ENCODE results near the gene SPI1.
A peak's percentile ranks its signal among the peaks of the same experiment; 100 is the strongest.

The SPI1 gene

DNA sequence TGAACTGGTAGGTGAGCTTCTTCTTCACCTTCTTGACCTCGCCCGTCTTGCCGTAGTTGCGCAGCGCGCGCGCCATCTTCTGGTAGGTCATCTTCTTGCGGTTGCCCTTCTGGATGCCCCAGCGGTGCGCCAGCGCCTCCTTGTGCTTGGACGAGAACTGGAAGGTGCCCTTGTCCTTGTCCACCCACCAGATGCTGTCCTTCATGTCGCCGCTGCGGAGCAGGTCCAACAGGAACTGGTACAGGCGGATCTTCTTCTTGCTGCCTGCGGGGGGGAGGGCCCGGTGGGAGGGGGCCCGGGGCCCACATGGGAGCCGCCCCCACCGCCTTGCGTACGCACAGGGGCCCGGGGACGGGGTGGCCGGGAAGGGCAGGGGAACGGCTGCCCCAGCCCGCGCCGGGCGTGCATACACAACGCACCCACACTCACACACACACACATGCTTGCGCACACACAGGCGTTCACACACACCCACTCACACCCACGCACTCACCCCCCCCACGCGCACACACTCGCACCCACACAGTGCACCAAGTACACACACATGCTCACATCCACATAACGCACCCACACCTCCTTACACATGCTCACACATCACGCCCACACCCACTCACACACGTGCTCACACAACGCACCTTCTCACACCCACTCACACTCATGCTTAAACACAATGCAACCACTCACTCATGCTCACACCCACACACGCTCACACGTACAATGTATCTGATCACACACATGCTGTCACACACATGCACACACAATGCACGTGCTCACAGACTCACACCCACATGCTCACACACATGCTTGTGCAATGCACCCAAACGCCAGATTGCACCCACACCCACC, 22.8 kb downstream of the SPI1 start:
- 35 to 42% methylated on average over 36 to 38 of the region's 47 CpGs for WGBS, 2 experiments (ENCODE audit: insufficient coverage in 2 of 2)
- Histone ChIP-seq H3K9me3 (ENCODE audit: control insufficient read depth, low read length) (no peaks in the 10 kb centered on the region), H3K27ac (ENCODE audit: low read depth, low read length, severe bottlenecking) (no peak overlapping the region), H3K4me1 (ENCODE audit: control insufficient read depth, insufficient read depth, low read length, poor library complexity, severe bottlenecking) (no peaks in the 10 kb centered on the region), H3K36me3 (ENCODE audit: control insufficient read depth, insufficient read depth, low read length) (no peaks in the 10 kb centered on the region), H3K4me3 (ENCODE audit: extremely low read depth, insufficient read depth, low read length, poor library complexity, severe bottlenecking) (peak overlapping the region; percentile 33)

DNA sequence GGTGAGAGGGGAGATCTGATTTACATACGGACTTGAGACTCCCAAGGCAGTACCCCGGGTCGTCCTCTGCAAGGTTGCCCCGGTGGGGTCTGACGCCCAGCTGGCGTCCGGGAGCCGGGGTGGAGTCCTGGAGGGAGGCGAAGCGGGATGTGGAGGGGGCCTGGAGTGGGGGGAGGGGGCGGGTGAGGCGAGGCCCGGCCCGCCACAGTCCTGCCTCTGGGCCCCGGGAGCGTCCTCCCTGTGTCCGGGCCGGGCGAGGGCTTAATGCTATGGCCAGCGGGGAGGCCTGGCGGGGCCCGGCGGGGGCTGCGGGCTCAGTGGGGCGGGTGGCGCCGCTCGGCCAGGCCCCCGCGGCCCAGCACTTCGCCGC, 23.4 kb downstream of the SPI1 start:
- Histone ChIP-seq H3K4me1 (ENCODE audit: control insufficient read depth, insufficient read depth, low read length, poor library complexity, severe bottlenecking) (no peaks in the 10 kb centered on the region), H3K36me3 (ENCODE audit: control insufficient read depth, insufficient read depth, low read length) (no peaks in the 10 kb centered on the region), H3K9me3 (ENCODE audit: control insufficient read depth, low read length) (no peaks in the 10 kb centered on the region), H3K4me3 (ENCODE audit: extremely low read depth, insufficient read depth, low read length, poor library complexity, severe bottlenecking) (peak overlapping the region; percentile 33), H3K27ac (ENCODE audit: low read depth, low read length, severe bottlenecking) (no peak overlapping the region)
- 4 to 9% methylated on average over 14 to 21 of the region's 32 CpGs for WGBS, 2 experiments (ENCODE audit: insufficient coverage in 2 of 2)

DNA sequence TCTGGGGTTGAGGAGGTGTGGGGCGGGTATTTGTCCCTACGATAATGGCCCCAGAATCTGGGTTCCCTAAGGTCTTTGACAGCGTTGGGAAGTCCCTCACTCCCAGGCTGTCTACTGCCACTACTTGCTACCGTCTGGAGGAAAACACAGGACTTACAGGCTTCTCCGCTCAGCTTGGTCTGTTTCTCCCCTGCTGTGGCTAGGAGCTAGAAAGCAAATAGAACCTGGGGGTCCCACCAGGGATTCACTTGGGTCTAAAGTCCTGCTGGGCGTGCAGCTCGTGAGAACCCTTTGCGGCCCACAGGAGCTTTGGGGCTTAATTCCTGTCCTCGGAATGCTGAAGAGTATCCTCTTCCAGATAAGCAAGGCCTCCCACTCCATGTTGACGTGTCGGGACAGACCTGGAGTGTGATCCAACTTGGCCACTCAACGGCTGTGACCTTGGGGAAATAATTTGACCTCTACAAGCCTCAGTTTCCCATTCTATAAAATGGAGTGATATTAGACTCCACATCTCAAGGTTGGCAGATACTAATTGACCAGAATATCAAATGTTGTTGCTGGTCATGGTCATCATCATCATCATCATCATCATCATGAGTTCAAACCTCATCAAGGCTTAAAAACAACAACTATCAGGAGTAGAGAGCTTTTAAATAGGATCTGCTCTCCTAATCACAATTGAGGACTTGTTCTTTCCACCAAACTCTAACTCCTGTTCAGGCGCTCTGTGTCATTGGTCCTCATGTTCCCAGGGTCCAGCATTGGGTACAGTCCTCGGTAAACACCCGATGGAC, 24.2 kb downstream of the SPI1 start:
- 88 to 95% methylated on average over 12 to 13 of the region's 15 CpGs for WGBS, 2 experiments (ENCODE audit: insufficient coverage in 2 of 2)

DNA sequence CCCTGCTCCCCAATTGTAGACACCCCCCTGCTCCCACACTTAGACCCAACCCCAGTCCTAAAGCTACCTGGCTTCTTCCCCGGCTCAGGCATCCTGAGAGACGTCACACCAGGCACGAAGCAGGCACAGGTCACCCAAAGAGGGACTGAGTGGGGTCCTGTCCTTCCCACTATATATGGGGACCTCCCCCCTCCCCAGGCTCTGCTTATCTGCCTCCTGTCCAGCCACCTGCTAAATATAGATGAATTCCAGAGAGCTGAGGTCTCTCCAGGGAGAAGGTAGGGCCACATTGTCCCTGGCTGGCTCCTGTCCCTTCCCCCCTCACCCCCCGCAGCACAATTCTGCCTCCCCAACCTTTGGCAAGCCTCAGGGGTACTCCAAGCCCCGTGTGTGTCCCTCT, 25.8 kb downstream of the SPI1 start, which contains the start of gene MYBPC3:
TSS of gene MYBPC3 (minus strand) at position 147 of the 400 bp plus-strand sequence. CDS start at position 92, 55 bp downstream.
- no peak within 1 kb of the TSS for H3K27ac ChIP-seq (ENCODE audit: low read depth, low read length, severe bottlenecking)
- H3K4me1 ChIP-seq (ENCODE audit: control insufficient read depth, insufficient read depth, low read length, poor library complexity, severe bottlenecking): no peaks in the 10 kb centered on the region
- no peaks in the 10 kb centered on the region for H3K36me3 ChIP-seq (ENCODE audit: control insufficient read depth, insufficient read depth, low read length)
- no peak within 1 kb of the TSS for H3K4me3 ChIP-seq (ENCODE audit: extremely low read depth, insufficient read depth, low read length, poor library complexity, severe bottlenecking)
- WGBS, 2 experiments (ENCODE audit: insufficient coverage in 2 of 2): 83 to 89% methylated on average over 4 to 5 of the region's 5 CpGs
- no peaks in the 10 kb centered on the region for H3K9me3 ChIP-seq (ENCODE audit: control insufficient read depth, low read length)

More for the DNA sequence above, 24.2 kb downstream of the SPI1 start:
- Histone ChIP-seq H3K27ac (ENCODE audit: low read depth, low read length, severe bottlenecking) (no peak overlapping the region), H3K4me1 (ENCODE audit: control insufficient read depth, insufficient read depth, low read length, poor library complexity, severe bottlenecking) (no peaks in the 10 kb centered on the region), H3K4me3 (ENCODE audit: extremely low read depth, insufficient read depth, low read length, poor library complexity, severe bottlenecking) (no peak overlapping the region), H3K9me3 (ENCODE audit: control insufficient read depth, low read length) (no peaks in the 10 kb centered on the region), H3K36me3 (ENCODE audit: control insufficient read depth, insufficient read depth, low read length) (no peaks in the 10 kb centered on the region)

DNA sequence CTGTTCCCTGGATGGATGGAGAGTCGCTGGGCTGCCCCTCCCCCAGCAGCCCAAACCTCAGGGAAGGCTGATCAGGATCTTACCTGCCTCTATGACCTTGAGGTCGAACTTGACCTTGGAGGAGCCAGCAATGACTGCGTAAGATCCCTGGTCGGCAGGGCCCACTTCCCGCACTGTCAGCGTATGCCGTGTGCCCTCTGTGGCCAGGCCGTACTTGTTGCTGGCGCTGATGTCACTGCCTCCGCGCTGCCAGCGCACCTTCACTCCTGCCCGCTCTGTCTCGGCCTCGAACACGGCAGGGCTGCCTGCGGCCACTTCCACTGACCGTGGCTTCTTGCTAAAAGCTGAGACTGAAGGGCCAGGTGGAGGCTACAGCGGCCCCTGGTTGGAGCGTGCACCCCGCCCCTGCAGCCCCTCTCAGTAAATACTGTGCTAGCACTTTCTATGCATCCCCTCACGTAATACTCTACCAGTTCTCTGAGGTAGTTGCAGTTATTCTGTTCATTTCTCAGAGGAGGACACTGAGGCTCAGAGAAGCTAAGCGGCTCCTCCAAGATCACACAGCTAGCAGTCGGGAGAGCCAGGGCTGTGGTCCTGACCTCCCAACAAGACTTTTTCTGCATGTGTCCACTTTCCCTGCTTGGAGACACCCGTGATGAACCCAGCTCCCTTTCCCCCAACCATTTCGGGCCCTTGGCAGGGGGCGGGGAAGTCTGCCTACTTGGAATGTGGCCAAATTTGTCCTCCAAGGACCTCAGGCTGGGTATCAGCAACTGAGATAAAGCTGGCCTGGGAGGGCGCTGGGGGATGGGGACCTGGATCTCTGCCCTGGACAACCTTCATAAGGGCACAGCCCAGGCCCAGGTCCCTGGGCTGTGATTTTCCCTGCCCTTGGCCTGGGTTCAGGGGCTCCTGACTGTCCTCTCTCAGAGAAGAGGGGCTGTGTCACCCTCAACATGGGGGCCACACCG, 26.9 kb downstream of the SPI1 start:
- Histone ChIP-seq H3K4me3 (ENCODE audit: extremely low read depth, insufficient read depth, low read length, poor library complexity, severe bottlenecking) (no peak overlapping the region), H3K9me3 (ENCODE audit: control insufficient read depth, low read length) (no peaks in the 10 kb centered on the region), H3K27ac (ENCODE audit: low read depth, low read length, severe bottlenecking) (no peak overlapping the region), H3K36me3 (ENCODE audit: control insufficient read depth, insufficient read depth, low read length) (no peaks in the 10 kb centered on the region), H3K4me1 (ENCODE audit: control insufficient read depth, insufficient read depth, low read length, poor library complexity, severe bottlenecking) (no peaks in the 10 kb centered on the region)
- WGBS, 2 experiments (ENCODE audit: insufficient coverage in 2 of 2): 88% methylated on average over 26 to 27 of the region's 29 CpGs

DNA sequence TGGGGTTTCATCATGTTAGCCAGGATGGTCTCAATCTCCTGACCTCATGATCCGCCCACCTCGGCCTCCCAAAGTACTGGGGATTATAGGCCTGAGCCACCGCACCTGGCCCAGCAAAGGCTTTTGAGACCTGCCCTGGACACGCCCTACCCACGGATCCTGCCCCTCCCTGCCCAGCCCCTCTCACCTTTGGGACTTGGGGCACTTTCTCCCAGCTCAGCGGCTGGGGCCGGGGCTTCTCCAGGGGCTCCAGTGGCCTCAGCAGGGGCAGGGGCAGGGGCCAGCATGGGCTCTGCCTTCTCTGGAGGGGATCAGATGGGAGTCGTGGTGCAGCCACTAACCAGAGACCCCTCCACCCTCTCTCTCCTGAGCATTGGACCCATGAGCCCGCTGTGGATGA, 28.0 kb downstream of the SPI1 start:
- Histone ChIP-seq H3K36me3 (ENCODE audit: control insufficient read depth, insufficient read depth, low read length) (no peaks in the 10 kb centered on the region), H3K27ac (ENCODE audit: low read depth, low read length, severe bottlenecking) (no peak overlapping the region), H3K4me1 (ENCODE audit: control insufficient read depth, insufficient read depth, low read length, poor library complexity, severe bottlenecking) (no peaks in the 10 kb centered on the region), H3K9me3 (ENCODE audit: control insufficient read depth, low read length) (no peaks in the 10 kb centered on the region), H3K4me3 (ENCODE audit: extremely low read depth, insufficient read depth, low read length, poor library complexity, severe bottlenecking) (no peak overlapping the region)
- 91 to 96% methylated on average over 5 to 9 of the region's 9 CpGs for WGBS, 2 experiments (ENCODE audit: insufficient coverage in 2 of 2)

DNA sequence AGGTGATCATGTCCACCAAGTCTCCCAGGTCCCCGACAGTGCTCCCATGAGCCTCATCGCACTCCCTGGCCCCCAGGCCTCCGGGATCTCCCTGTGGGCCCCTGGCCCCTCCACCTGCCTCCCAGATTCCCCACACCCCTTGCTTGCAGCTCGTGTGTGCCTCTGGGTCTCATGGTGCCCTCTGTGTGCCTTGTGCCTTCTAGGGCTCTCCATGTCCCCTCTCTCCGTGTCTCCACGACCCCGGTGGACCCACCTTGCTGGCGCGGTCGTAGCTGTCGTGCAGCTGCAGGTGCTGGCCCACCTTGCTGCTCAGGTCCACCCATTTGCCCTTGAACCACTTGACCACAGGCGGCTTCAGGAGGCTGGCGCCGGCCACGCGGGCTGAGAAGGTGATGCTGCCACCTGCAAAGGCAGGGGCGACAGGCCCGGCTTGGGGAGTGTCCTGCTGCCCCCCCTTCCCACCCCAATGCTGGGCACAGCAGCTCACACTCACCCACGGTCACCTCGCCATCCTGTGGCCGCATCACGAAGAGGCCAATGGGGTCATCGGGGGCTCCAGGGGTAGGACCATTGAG, 28.7 kb downstream of the SPI1 start:
- H3K36me3 ChIP-seq (ENCODE audit: control insufficient read depth, insufficient read depth, low read length): no peaks in the 10 kb centered on the region
- H3K27ac ChIP-seq (ENCODE audit: low read depth, low read length, severe bottlenecking): no peak overlapping the region
- WGBS, 2 experiments (ENCODE audit: insufficient coverage in 2 of 2): 90 to 92% methylated on average over 18 to 20 of the region's 23 CpGs
- no peak overlapping the region for H3K4me3 ChIP-seq (ENCODE audit: extremely low read depth, insufficient read depth, low read length, poor library complexity, severe bottlenecking)
- no peaks in the 10 kb centered on the region for H3K4me1 ChIP-seq (ENCODE audit: control insufficient read depth, insufficient read depth, low read length, poor library complexity, severe bottlenecking)
- no peaks in the 10 kb centered on the region for H3K9me3 ChIP-seq (ENCODE audit: control insufficient read depth, low read length)

DNA sequence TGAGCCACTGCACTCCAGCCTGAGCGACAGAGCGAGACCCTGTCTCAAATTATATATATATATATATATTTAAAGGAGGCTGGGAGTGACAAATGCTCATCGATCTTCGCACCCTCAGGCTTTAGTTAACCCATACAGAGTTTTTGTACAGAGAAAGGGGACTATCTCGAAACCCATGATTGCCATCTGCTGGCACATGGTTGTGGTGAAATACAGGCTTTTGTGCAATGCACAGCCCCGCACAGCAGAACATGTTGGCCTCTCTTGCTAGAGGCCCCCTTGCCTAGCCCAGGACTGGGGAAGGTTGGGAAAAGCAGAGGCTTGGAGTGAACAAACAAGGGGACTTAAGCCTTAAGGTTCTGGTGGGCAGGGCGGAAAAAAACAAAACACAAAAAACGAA, 29.5 kb downstream of the SPI1 start:
- no peaks in the 10 kb centered on the region for H3K4me1 ChIP-seq (ENCODE audit: control insufficient read depth, insufficient read depth, low read length, poor library complexity, severe bottlenecking)
- H3K9me3 ChIP-seq (ENCODE audit: control insufficient read depth, low read length): no peaks in the 10 kb centered on the region
- H3K27ac ChIP-seq (ENCODE audit: low read depth, low read length, severe bottlenecking): no peak overlapping the region
- no peak overlapping the region for H3K4me3 ChIP-seq (ENCODE audit: extremely low read depth, insufficient read depth, low read length, poor library complexity, severe bottlenecking)
- no peaks in the 10 kb centered on the region for H3K36me3 ChIP-seq (ENCODE audit: control insufficient read depth, insufficient read depth, low read length)
- 86 to 95% methylated on average over 3 to 4 of the region's 8 CpGs for WGBS, 2 experiments (ENCODE audit: insufficient coverage in 2 of 2)

DNA sequence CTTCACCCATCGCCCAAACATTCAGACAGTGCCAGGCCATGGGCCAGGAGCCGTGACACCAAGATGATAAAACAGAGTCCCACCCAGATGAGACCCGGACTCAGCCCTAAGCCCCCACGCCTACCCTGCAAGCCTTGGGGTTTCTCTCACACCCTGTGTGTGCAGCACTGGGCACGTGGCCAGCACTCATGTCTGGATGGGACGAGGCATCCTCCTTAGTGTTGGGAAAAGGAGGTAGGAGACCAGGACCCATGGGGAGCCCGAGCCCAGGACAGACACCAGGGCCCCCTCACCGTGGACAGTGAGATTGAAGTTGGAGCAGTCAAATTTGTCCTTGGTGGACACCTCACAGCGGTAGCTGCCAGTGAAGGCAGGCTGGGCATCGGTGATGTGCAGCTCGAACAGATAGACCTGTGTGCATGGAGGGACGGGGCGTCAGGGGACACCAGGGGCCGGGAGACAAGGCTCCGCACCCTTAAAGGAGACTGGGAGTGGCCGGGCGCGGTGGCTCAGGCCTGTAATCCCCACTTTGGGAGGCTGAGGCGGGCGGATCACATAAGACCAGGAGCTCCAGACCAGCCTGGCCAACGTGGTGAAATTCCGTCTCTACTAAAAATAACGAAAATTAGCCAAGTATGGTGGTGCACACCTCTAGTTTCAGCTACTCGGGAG, 30.1 kb downstream of the SPI1 start:
- H3K4me3 ChIP-seq (ENCODE audit: extremely low read depth, insufficient read depth, low read length, poor library complexity, severe bottlenecking): no peak overlapping the region
- H3K27ac ChIP-seq (ENCODE audit: low read depth, low read length, severe bottlenecking): no peak overlapping the region
- no peaks in the 10 kb centered on the region for H3K4me1 ChIP-seq (ENCODE audit: control insufficient read depth, insufficient read depth, low read length, poor library complexity, severe bottlenecking)
- H3K9me3 ChIP-seq (ENCODE audit: control insufficient read depth, low read length): no peaks in the 10 kb centered on the region
- WGBS, 2 experiments (ENCODE audit: insufficient coverage in 2 of 2): 89 to 91% methylated on average over 24 of the region's 24 CpGs
- no peaks in the 10 kb centered on the region for H3K36me3 ChIP-seq (ENCODE audit: control insufficient read depth, insufficient read depth, low read length)

All from mesodermal cell (in vitro differentiated cells).